GM12878 (cell line): ENCODE results near the gene TMED5. TPM values are rescaled to one million over a fixed set of nuclear protein-coding genes. Genes with fewer than 3 reads are reported as not detected.

Experiments used
- ATAC-seq: fragments of 200-7000 bp; cut with Tn5 transposase; 3 replicates; pipeline ENCODE4 v1.9.1; 2020; ENCODE audit warnings: mild to moderate bottlenecking, moderate library complexity
- BruUV-seq: library from RNA; stranded (reverse); fragments of 400-500 nt; replicated peaks from 2 replicates; lab custom pipeline; 2021; lab: Mats Ljungman, UMichigan
- CTCF ChIA-PET: fragments of 300-600 bp; sonication (Branson Sonifier 250); formaldehyde crosslinking; extraction: SDS; loops from one replicate; lab custom pipeline; 2021; ENCODE audit warnings: inconsistent platforms; lab: Yijun Ruan, JAX
- POLR2A ChIA-PET: fragments of 350-600 bp; formaldehyde crosslinking; extraction: SDS; loops from one replicate; lab custom pipeline; 2021; ENCODE audit warnings: inconsistent platforms; lab: Charles Lee
- RAD21 ChIA-PET: fragments of 300-600 bp; sonication (Branson Sonifier 250); formaldehyde crosslinking; loops from one replicate; lab custom pipeline; 2023; ENCODE audit warnings: antibody characterized with exemption; ENCODE audit not compliant: unreplicated experiment; lab: Charles Lee
- SMC1A ChIA-PET: fragments of 300-600 bp; sonication (Branson Sonifier 250); formaldehyde crosslinking; loops from one replicate; lab custom pipeline; 2023; ENCODE audit not compliant: unreplicated experiment, uncharacterized antibody; lab: Charles Lee
- DNase-seq: peaks from one replicate; pipeline ENCODE4 v3.0.0-alpha.2; 2011; ENCODE audit warnings: low read depth, low spot score
- FAIRE-seq: peaks from 3 replicates; lab custom pipeline; 2011; peaks lifted over from hg19 to GRCh38; lab: Jason Lieb, UNC
- H2AFZ ChIP-seq: 2 replicates; pipeline ENCODE4 v1.6.0; 2011; ENCODE audit warnings: low read depth, low read length, control low read depth; ENCODE audit not compliant: control insufficient read depth
- H3K27ac ChIP-seq: 2 replicates; pipeline ENCODE4 v1.5.1; 2011; ENCODE audit warnings: control low read depth; ENCODE audit not compliant: control insufficient read depth, insufficient read depth
- H3K27me3 ChIP-seq, 2 experiments: replicated peaks in 1 of 2; 2 replicates each; pipeline versions ENCODE4 v1.6.0 to v1.6.1; 2011; ENCODE audit warnings: low read length in 1 of 2; ENCODE audit not compliant: control insufficient read depth in 2 of 2, insufficient read depth in 2 of 2
- H3K36me3 ChIP-seq, 2 experiments: 2 replicates each; pipeline ENCODE4 v1.5.1; 2011; ENCODE audit warnings: low read length in 1 of 2; ENCODE audit not compliant: control insufficient read depth in 2 of 2, insufficient read depth in 2 of 2
- H3K4me1 ChIP-seq: 2 replicates; pipeline ENCODE4 v1.6.1; 2011; ENCODE audit warnings: mild to moderate bottlenecking, low read length, moderate library complexity, mixed read lengths; ENCODE audit not compliant: control insufficient read depth, insufficient read depth
- H3K4me2 ChIP-seq: 2 replicates; pipeline ENCODE4 v1.6.0; 2011; ENCODE audit warnings: control low read depth; ENCODE audit not compliant: control insufficient read depth, insufficient read depth
- H3K4me3 ChIP-seq: fragments of 200-600 bp; sonication (generic); 2 replicates; pipeline ENCODE4 v1.5.1; 2016
- H3K79me2 ChIP-seq: 2 replicates; pipeline ENCODE4 v1.6.0; 2011; ENCODE audit warnings: low read length; ENCODE audit not compliant: control insufficient read depth, insufficient read depth
- H3K9ac ChIP-seq: 2 replicates; pipeline ENCODE4 v1.8.0; 2011; ENCODE audit warnings: low read length, control low read depth, mixed read lengths; ENCODE audit not compliant: control insufficient read depth, insufficient read depth
- H3K9me3 ChIP-seq: replicated peaks from 3 replicates; pipeline ENCODE4 v1.5.1; 2011; ENCODE audit warnings: mild to moderate bottlenecking, low read length; ENCODE audit not compliant: control insufficient read depth, insufficient read depth
- H4K20me1 ChIP-seq: 2 replicates; pipeline ENCODE4 v1.6.0; 2011; ENCODE audit not compliant: control insufficient read depth, insufficient read depth
- ATF2 ChIP-seq: IDR thresholded peaks from 2 replicates; pipeline ENCODE4 v1.6.1; 2012; ENCODE audit warnings: low read length, inconsistent platforms
- BCL3 ChIP-seq: IDR thresholded peaks from 2 replicates; pipeline ENCODE4 v1.6.1; 2011; ENCODE audit warnings: borderline replicate concordance, low read depth, mild to moderate bottlenecking, moderate library complexity, low read length; ENCODE audit not compliant: insufficient read depth, poor library complexity, severe bottlenecking
- ELK1 ChIP-seq: IDR thresholded peaks from 2 replicates; pipeline ENCODE4 v1.6.1; 2012; ENCODE audit warnings: low read depth, low read length, improper control_type of control experiment
- GABPA ChIP-seq: IDR thresholded peaks from 2 replicates; pipeline ENCODE4 v1.6.1; 2014; ENCODE audit warnings: antibody characterized with exemption, low read depth, mild to moderate bottlenecking, inconsistent platforms
- HCFC1 ChIP-seq: fragments of 150-350 bp; IDR thresholded peaks from 2 replicates; pipeline ENCODE4 v1.6.1; 2014; ENCODE audit warnings: low read length
- MLLT1 ChIP-seq: fragments of 450-650 bp; IDR thresholded peaks from 2 replicates; pipeline ENCODE4 v1.6.1; 2016; ENCODE audit warnings: mild to moderate bottlenecking
- NR2F1 ChIP-seq: fragments of 450-650 bp; conservative IDR thresholded peaks from 2 replicates; pipeline ENCODE4 v1.6.1; 2017; ENCODE audit warnings: mild to moderate bottlenecking
- RELA ChIP-seq: fragments of 450-650 bp; IDR thresholded peaks from 2 replicates; pipeline ENCODE4 v1.8.0; 2014; ENCODE audit warnings: borderline replicate concordance; ENCODE audit not compliant: partially characterized antibody
- SREBF1 ChIP-seq: IDR thresholded peaks from 2 replicates; pipeline ENCODE4 v1.6.1; 2012; ENCODE audit warnings: mild to moderate bottlenecking, low read length
- TCF3 ChIP-seq: IDR thresholded peaks from 2 replicates; pipeline ENCODE4 v1.6.1; 2012; ENCODE audit warnings: low read depth, mild to moderate bottlenecking, low read length, borderline replicate concordance; ENCODE audit not compliant: insufficient read depth
- YBX1 ChIP-seq: fragments of 450-650 bp; IDR thresholded peaks from 2 replicates; pipeline ENCODE4 v1.6.1; 2016; ENCODE audit warnings: antibody characterized with exemption
- ZNF217 ChIP-seq: fragments of 450-650 bp; IDR thresholded peaks from 2 replicates; pipeline ENCODE4 v1.6.1; 2017; ENCODE audit warnings: antibody characterized with exemption, mild to moderate bottlenecking
- ZNF274 ChIP-seq: IDR thresholded peaks from one replicate; pipeline ENCODE4 v1.8.0; 2011; ENCODE audit not compliant: insufficient read length, insufficient read depth
- WGBS: methylation state at CpG from one replicate; pipeline ENCODE4 v1.1.6; 2016; ENCODE audit warnings: low lambda C conversion rate; ENCODE audit not compliant: insufficient replicate concordance, insufficient coverage; ENCODE audit errors: missing lambda C conversion rate; 5-methylcytosine and 5-hydroxymethylcytosine counted together
- in situ Hi-C: fragments of 300-500 bp; cut with MboI; formaldehyde crosslinking; loops from 9 replicates; pipeline ENCODE4 v1.14.3; 2018; ENCODE audit warnings: mixed read lengths
- intact Hi-C: fragments of 100-400 bp; cut with micrococcal nuclease; formaldehyde crosslinking; loops from one replicate; pipeline ENCODE4 v1.14.2; 2022; ENCODE audit not compliant: unreplicated experiment
- polyA plus RNA-seq, 11 experiments: library from polyadenylated mRNA; depleted of rRNA in 4 of 11; unstranded in 6 of 11; stranded (reverse) in 5 of 11; fragments of >200 nt; fragmentation: Nextera tagmentation in 4 of 11; fragmentation: Illumina TruSeq in 1 of 11; extraction: Ambion mirVana in 4 of 11; extraction: Trizol in 1 of 11; gene quantifications; 1 replicate in 1 of 11; 2 replicates in 10 of 11; pipeline versions ENCODE4 v1.2.1 to v1.2.3, GENCODE V29; 2011 to 2016; ENCODE audit warnings: inconsistent platforms in 2 of 11, missing spikeins in 2 of 11, low read depth in 1 of 11
- total RNA-seq, 4 experiments: library from RNA; depleted of rRNA in 3 of 4; stranded (reverse); fragments of >200 nt in 3 of 4; fragmentation: Illumina TruSeq in 1 of 4; extraction: Trizol in 1 of 4; gene quantifications; 2 replicates each; pipeline versions ENCODE4 v1.2.1 to v1.2.3, GENCODE V29; 2013 to 2021
- TF ChIP-seq, protein P1 (sequence below): fragments of 450-650 bp; IDR thresholded peaks from 2 replicates; pipeline ENCODE4 v1.6.1; 2018; ENCODE audit warnings: mild to moderate bottlenecking, low read depth, moderate library complexity; ENCODE audit not compliant: partially characterized antibody
- TF ChIP-seq, protein P2 (sequence below): IDR thresholded peaks from 2 replicates; pipeline ENCODE4 v1.6.1; 2011; ENCODE audit warnings: mild to moderate bottlenecking, low read depth, low read length, moderate library complexity; ENCODE audit not compliant: insufficient replicate concordance

TMED5 gene
- total and polyA plus RNA-seq, 10 of the 15 experiments (the other 5 are each of a cell fraction or from before 2014, with no cell fraction given) = 18.5 to 80.6 (median 54.0) TPM

- H3K4me3 ChIP-seq = no peak overlapping the region
- CTCF ChIA-PET = interaction anchor here (0.6 to 2.1 kb wide), 2 partner anchors 33 to 66 kb away, joined by 3 to 5 read pairs; no protein-coding TSS in a partner anchor
- TF ChIP-seq ATF2 (no peak), ZNF274 (no peak), BCL3 (no peak), MLLT1 (no peak), GABPA (no peak), NR2F1 (no peak), YBX1 (no peak), RELA (no peak), TCF3 (no peak), ELK1 (no peak), SREBF1 (no peak), ZNF217 (no peak), HCFC1 (no peak)
- TF ChIP-seq, protein P1, sequence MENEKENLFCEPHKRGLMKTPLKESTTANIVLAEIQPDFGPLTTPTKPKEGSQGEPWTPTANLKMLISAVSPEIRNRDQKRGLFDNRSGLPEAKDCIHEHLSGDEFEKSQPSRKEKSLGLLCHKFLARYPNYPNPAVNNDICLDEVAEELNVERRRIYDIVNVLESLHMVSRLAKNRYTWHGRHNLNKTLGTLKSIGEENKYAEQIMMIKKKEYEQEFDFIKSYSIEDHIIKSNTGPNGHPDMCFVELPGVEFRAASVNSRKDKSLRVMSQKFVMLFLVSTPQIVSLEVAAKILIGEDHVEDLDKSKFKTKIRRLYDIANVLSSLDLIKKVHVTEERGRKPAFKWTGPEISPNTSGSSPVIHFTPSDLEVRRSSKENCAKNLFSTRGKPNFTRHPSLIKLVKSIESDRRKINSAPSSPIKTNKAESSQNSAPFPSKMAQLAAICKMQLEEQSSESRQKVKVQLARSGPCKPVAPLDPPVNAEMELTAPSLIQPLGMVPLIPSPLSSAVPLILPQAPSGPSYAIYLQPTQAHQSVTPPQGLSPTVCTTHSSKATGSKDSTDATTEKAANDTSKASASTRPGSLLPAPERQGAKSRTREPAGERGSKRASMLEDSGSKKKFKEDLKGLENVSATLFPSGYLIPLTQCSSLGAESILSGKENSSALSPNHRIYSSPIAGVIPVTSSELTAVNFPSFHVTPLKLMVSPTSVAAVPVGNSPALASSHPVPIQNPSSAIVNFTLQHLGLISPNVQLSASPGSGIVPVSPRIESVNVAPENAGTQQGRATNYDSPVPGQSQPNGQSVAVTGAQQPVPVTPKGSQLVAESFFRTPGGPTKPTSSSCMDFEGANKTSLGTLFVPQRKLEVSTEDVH = no peak
- TF ChIP-seq, protein P2, sequence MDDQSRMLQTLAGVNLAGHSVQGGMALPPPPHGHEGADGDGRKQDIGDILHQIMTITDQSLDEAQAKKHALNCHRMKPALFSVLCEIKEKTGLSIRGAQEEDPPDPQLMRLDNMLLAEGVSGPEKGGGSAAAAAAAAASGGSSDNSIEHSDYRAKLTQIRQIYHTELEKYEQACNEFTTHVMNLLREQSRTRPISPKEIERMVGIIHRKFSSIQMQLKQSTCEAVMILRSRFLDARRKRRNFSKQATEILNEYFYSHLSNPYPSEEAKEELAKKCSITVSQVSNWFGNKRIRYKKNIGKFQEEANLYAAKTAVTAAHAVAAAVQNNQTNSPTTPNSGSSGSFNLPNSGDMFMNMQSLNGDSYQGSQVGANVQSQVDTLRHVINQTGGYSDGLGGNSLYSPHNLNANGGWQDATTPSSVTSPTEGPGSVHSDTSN = no peak
Observed at GRCh38 chr1:93113127-93113526, 67.1 kb downstream of the TMED5 start.

More at GRCh38 chr1:93113127-93113526, 67.1 kb downstream of the TMED5 start:
- intact Hi-C loops = no loop called here
- Histone ChIP-seq H3K9me3 (peaks cover 6% of the 10 kb centered on the region), H3K79me2 (peaks cover 29% of the 10 kb centered on the region), H3K27ac (no peak overlapping the region), H3K27me3 (no peaks in the 10 kb centered on the region), H3K9ac (no peak overlapping the region), H4K20me1 (no peaks in the 10 kb centered on the region), H3K4me2 (no peak overlapping the region), H2AFZ (no peak overlapping the region), H3K4me1 (peaks cover 5% of the 10 kb centered on the region; the same call in 1 of the 2 replicates), H3K36me3 (peaks cover 1 to 27% of the 10 kb centered on the region in 2 experiments)
- no peak for ATAC-seq
- no peak for DNase-seq
- no peak for FAIRE-seq
- ChIA-PET SMC1A (interaction anchor here (1.1 to 1.3 kb wide), 2 partner anchors 23 to 43 kb away, joined by 3 to 4 read pairs; no protein-coding TSS in a partner anchor), RAD21 (interaction anchor here (0.9 kb wide), 1 partner anchor 33 kb away, joined by 3 read pairs; no protein-coding TSS in a partner anchor), POLR2A (no interaction called here)
- in situ Hi-C loops = no loop called here
- WGBS = 94% methylated on average over 1 of the region's 3 CpGs
- BruUV-seq = no TSS peak
